Right forelimb (tissue), 1 donor: ENCODE data around the gene APCDD1L.
"Not testable (repeated sequence)": the region's sequence is repeated elsewhere in the genome, so short reads cannot be mapped to it uniquely, and the experiment has no call there.

Experiments used
- DNase-seq: peaks from one replicate; pipeline ENCODE4 v3.0.0-alpha.2; 2018

Gene APCDD1L

DNA sequence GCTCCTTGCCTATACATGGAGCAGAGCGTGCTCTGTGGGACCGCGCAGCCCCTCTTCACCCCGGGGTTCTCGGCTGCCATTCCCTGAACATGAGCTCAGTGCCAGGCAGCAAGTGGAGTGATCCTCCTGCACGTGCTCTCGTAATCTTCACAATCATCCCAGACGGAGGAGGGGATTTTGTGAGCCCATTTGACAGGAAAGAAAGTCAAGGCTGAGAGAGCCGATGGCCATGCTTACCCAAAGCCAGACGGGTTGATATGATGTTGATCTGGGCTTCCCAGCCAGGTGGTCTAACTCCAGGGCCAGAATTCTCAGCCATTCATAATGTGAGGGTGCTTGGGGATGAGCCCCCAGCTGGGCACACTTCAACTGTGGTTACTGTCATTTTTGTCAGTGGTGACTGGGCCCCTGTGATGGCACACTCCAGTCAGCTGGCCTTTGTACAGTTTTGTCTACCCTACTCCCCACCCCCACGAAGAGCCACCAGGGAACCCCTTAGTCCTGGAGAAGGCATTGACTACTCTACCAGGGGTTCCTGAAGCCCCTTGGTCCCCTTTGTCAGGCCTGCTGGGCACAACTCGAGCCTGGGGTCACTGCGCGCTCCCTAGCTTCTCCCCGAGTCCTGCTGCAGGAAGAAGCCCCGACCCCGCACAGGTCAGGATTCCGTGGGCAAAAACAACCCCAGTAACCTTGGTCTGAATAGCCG lies 1.5 kb downstream of the APCDD1L start:
- no peak for DNase-seq

DNA sequence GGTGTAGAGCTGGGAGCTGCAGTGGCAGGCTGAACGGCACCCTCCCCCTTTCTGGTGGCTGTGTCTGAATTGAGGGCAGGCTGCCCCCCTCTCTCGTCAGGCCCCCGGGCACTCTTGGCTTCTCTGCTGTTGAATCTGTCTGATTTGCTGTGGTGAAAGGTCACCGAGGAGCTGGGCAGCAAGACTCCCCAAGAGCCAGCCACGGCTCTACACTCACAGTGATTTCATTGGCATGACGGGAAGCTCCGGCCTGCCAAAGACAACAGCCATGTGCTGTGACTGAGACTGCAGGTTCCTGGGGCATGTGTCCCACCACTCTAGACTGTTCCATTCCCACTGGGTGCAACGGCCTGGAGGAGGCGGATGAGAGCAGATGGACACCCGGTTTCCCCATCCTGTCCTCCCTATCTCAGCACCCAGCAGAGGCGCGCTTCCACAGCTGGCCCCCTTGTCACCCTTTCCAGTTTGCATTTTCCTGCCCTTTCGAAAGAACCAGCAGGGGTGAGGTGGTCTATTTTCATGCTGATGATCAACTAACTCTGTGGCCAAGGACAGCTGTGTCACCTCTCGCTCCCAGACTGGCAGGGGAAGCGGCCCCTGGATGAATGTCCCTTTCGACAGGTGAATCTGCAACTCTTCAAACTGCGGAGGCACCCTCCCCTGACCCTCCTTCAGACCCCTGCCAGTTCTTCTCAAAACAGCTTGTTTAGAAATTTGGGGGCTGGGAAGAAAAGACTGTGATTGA lies 2.2 kb downstream of the APCDD1L start:
- DNase-seq: no peak

DNA sequence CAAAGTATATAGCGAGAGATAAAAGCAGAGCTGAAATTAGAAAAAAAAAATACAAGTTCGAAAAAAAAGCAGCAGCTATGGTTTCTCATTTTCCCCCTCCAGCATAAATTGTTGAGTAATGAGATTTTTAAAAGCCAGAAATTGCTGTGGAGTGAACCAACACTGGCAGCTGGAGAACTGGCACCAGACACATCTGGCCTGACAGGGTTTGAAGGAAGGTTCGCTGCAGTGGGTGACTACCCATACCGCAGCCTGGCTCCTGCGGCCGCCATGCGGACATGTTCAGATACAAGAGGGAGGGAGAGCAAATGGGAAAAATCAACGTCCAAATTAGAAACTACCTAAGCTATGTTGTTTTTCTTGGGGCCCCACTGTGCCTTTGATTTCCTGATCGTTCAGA lies 3.3 kb downstream of the APCDD1L start:
- DNase-seq: no peak

DNA sequence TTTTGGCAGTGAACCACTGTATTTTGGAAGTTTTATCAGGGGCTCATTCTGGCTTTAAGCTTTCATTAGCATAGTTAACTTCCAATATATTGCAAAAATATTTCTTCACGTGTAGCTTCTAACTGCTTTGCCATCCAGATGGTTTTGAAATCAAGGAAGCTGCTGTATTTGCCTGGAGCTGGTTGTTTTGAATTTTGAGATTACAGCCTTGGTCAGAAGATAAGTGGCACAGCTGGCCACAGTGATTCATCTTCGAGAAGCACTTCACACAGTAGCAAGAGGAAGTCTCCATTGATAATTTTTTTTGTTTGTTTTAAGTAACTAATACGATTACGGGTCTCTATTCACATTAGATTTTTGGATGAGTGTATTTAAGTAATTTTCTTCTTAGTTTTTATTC lies 3.8 kb downstream of the APCDD1L start:
- DNase-seq: no peak

DNA sequence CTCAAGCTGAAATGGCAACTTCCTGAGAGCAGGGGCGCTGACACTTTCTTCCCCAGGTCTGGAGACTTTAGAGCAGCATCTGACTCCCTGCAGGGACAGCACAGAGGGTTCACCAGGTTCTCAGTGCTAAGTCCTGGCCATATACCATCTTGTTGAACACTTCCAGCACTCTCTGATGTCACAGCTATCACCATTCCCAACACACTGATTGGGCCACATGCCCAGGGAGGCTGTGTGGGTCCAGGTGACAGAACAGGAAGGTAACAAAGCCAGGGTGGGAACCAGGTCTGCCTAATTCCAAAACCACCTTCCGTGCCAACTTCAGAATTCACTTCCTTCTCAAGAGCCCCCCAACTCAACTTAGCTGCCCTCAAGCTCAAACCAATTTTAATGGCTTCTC lies 4.3 kb downstream of the APCDD1L start:
- DNase-seq: no peak

DNA sequence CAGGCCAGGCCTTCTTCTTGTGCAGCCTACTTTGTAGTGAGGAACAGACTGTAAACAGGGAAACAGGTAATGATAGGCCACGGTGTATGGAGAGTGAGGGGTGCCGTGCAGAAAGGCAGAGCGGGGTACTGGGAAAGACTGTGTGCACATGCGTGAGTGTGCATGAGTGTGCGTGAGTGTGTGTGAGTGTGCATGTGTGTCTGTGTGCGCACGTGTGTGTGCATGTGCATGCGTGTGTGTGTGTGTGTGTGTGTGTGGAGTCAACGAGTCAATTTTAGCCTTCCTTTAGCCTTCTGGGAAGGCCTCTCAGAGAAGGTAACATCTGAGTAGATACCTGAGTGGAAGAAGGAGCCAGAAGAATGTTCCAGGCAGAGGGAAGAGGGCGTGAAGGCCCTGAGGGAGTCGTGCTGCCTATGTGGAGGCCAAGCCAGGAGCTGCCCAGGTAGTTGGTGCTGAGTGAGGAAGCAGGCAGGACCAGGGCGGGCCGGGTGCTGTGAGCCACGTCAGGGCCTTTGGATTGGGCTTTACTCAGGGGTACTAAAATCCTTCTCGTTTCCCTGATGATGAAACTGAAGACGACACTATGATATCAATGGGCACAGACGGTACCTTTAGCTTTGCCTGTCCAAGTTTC lies 6.3 kb downstream of the APCDD1L start:
- no peak for DNase-seq

DNA sequence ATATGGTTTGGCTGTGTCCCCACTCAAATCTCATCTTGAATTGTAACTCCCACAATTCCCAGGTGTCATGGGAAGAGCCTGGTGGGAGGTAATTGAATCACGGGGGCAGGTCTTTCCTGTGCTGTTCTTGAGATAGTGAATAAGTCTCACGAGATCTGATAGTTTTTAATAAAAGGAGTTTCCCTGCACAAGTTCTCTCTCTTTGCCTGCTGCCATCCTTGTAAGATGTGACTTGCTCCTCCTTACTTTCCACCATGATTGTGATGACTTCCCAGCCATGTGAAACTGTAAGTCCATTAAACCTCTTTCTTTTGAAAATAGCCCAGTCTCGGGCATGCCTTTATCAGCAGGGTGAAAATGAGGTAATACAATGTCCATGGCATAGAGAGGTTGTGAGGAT lies 8.2 kb downstream of the APCDD1L start:
- DNase-seq: not testable (repeated sequence)

DNA sequence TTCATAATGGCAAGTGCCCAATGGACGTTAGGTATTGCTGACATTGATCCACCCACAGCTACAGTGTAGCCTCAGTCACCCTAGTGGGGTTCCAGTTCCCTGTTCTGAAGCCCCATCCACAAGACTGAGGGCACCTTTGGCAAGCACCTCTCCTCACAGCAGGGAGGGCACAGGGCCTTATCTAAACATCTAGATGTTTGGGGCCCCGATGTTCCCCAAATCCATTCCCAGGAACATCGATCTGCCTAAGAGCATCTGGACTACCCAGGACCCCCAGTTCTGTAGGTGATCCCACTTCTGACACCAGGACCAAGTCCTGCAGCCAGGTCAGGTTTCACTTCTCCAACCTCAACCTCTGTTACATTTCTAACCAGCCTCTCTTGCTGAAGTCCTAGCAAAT lies 10.6 kb downstream of the APCDD1L start:
- DNase-seq: no peak

DNA sequence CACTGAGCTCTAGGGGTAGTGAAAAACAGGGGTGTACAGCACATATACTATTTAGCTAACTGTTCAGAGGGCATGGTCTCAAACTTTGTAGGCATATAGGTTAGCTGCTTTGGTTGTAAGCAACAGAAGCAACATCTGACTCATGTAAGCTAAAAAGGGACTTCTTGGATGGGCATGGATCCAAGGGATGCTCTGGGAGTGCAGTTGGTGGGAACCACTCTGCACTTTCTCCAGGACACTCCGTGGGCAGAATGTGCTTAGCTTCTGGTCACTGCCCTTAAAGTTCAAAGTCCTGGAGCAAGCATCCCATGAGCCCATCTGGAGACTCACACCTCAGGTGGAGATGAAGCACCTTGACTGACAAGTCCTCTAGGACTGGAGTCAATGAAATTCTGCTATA lies 11.5 kb downstream of the APCDD1L start:
- DNase-seq: no peak

DNA sequence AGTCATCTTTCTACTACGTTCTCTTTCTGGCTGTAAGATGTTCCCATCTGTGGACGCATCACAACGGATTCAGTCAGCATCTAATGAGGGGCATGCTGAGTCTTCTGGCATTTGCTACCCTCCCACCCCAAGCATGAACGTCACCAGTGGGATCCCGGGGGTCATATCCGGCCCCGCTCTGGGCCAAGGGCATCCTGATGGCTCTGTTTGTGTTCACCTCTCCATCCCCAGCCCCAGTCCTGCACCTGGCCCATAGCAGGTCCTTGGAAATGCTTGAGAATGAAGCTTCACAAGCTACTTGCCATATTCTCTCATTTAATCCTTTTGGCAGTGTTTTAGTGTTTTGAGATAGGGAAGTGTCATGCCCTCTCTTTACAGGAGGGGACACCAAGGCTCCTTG lies 14.9 kb downstream of the APCDD1L start:
- no peak for DNase-seq

DNA sequence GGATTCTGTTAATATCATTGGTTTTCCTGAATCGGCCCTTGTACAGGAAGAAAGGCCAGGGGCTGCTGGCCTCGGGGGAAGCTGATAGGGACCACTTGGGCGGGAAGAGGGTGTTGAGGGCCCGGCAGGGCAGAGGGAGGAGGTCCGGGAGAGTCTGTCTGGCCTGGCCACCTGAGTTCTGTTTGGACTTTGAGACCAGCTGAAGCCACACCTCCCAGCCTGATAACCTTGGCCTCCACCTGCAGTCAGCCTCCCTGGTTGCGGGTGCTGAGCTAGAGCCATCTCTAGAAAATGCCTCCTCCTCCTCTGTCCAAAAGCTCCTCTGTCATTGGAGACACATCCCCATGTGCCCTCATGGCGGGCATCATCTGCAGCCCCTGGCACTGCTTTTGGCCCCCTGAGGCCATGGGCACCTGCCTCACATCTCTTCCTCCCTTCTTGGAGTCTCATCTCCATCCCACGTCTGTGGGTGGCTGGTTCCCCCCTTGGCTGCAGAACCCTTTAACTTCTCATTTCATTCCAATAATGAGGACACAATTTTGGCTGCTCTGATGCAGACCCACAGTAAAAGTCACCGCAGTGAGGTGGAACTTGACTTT lies 16.6 kb downstream of the APCDD1L start:
- no peak for DNase-seq

DNA sequence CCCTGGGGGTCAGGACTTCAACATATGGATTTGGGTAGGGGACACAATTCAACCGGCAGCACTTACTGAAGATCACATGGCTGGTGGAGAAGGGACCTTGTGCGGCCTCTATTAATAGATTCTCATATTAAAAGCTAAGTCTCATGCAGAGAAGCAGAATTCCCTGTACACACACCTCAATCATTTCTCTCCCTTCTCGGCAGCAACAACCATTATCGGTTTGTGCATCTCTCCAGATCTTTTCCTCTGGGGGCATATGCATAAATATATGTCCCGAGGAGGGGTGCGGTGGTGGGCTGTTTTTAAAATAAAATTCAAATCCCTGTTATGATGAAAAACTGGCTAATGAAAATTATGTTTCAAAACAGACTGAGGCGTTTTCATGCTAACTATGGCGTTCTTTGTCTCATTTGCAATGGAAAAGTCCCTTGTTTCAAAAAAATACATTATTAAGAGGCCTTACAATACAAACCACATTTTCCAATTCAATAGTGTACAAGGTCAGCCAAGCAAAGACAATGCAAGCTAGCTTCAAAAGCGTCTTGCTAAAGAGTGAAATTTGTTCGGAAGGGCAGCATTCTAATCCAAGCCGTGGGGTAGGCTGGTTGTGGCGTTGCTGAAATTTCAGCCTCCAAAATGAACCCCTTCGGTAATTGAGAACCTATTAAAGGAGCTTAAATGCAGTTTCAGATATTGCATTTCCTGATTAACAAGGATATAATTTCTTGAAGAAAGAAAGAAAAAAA lies 17.3 kb downstream of the APCDD1L start:
- DNase-seq: no peak

DNA sequence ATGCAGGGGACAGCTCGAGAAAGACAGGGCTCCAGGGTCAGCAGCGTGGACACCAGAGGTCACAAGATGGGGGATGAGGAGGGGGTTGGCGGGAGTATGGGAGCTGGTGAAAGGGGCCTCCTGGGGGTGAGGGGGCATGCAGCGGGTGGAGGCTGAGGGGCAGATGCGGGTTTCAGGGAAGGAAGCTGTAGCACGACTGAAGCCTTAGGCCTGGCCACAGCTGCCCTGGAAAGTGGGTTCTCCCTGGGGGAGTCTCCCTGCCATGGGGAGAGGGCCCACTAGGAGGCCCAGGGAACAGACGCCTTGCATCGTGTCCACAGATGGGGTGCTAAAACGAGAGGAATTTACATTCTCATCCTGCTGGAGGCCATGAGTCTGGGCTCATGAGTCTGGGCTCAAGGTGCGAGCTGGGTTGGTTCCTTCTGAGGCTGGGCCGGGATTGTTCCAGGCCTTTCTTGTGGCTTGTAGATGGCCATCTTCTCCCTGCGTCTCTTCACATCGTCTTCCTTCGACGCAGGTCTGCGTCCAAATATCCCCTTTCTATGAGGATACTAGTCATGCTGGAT lies 18.0 kb downstream of the APCDD1L start:
- no peak for DNase-seq

DNA sequence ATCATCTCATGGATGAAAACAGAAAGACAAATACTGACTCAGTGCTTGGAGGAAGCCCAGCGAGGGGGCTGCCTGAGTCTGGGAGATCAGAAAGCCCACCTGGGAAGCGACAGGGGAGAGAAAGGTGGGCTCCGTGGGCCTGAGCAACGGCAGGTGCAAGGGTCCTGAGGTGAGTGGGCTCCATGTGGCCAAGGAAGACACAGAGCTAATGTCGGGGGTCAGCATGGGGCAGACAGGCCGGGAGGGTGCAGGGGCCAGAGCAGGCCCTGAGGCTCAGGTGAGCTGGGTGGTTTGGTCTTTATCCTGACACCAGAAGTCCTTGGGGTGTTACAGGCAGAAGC lies 18.8 kb downstream of the APCDD1L start:
- no peak for DNase-seq

DNA sequence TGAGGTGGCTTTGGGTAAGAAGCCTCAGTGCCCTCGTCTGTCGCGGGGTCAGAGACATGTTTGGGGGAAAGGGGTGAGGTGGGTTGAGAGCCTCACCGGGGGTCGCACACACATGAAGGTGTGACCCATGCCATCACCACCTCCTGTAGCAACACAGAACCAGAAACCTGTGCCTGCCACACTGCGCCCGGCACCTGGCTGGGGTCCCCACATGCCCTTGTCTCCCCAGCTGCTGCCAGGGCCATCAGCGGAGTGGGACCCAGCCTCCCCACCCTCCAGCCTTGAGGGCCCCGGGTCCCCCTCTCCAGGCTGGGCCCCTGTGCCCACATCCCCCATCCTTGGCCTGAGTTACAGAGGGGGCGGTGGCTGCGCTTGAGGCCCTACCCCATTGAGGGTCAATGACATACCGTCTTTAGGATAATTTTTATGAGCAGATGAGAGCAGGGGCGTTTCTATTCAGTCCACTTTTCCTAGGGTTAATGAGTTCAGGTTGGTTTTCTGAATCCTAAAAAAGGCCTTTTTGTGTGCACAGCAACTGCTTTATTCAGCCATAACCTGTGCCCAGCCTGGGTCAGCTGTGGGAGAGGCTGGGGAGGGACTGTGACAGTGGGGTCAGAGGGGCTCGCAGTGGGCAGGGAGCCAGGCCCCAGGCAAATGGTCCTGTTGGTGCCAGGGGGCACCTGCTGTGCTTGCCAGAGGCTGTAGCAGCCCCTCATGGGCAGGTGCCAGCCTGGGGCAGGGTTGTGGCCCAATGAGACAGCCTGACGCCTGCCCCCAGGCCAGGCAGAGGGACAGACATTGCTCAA lies 19.4 kb downstream of the APCDD1L start:
- no peak for DNase-seq

DNA sequence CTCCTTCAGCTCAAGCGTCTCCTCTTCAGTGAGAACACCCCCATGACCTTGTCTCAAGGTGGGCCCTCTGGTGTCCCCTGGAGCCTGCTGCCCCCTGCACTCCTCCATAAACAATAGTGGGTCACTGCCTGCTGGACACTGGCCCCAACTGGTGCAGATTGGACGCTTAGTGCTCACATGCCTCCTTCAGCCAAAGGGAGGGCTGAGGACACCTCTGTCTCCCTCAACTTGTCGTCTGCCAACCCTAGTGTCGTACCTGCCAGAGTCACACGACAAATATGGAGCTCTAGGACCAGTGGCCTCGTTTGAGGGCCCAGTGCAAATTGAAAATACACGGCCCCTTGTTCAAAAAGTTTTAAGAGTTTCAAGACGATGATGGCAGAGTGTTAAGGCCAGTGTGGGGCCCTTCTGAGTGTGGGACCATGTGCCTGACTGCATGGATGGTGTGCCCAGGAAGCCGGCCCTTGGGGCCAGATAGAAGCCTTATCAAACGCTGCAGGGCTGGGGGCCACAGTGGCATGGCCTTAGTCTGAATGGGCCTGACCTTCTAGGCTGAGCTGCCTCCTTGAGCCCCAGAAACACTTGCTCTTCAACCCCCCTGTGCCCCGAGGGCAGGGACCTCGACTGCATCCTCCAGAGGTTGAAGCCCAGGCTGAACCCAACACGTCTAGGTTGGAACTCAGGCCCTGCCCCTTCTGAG lies 20.1 kb downstream of the APCDD1L start:
- no peak for DNase-seq

DNA sequence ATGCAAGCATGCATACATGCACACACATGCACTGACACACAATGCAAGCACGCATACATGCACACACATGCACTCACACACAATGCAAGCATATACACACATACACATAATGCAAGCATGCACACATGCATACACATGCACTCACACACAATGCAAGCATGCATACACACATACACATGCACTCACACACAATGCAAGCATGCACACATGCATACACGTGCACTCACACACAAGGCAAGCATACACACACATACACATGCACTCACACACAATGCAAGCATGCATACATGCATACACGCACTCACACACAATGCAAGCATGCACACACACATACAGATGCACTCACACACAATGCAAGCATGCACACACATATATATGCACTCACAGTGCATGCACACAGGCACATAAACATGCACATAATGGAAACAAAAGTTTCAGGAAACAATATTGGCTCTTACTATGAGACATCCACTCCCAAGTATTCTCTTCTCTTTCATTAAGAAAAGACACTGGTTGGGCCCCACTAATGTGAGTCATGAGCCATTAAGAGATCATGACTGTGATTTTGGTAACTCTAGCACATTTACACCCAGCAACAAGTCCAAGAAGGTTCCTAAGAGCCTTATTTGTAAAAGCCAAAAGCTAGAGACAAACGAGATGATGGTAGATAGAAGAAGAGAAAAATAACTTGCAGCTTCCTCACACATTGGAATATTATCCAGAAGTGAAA lies 22.2 kb downstream of the APCDD1L start:
- DNase-seq: no peak

DNA sequence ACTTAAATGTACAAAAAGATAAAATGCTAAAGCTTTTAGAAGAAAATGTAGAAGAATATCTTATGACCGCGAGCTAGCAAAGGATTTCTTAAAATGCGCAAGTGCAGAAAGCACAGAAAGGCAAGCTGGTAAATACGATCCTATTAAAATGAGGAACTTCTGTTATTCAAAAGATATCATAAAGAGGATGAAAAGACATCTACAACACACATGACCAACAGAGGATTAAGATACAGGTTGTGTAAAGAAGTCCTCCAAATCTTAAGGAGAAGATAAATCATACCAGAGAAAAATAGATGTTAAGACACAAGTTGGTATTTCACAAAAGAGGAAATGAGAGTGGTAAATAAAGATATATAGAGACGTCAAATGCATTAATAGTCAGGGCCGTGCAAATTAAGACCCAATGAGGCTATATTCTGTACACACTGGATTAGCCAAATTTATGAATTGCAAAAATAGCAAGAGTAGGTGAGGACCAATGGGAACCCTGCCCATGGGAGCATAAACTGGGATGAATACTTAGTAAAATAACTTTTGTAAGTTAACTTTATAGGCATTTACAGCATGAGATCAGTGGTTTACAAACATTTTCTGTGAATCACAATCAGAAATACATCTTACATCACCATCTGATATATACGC lies 23.0 kb downstream of the APCDD1L start:
- no peak for DNase-seq

DNA sequence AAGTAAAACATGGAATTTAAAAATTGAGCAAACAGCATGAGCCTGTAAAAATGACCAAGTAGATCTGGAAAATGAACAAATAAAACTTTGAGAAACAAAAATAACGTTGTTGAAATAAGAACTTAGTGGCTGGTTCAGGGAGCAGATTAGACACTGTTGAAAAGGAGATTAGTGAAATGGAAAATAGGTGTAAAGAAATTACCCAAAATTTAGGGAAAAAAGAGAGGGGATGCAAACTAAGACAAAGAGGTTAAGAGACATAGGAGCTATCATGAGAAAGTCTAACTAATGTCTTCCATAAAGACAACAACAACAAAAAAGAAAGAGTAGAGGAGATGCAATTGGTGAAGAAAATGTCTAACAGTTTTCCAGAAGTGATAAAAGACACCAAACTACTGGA lies 29.0 kb downstream of the APCDD1L start:
- DNase-seq: no peak

DNA sequence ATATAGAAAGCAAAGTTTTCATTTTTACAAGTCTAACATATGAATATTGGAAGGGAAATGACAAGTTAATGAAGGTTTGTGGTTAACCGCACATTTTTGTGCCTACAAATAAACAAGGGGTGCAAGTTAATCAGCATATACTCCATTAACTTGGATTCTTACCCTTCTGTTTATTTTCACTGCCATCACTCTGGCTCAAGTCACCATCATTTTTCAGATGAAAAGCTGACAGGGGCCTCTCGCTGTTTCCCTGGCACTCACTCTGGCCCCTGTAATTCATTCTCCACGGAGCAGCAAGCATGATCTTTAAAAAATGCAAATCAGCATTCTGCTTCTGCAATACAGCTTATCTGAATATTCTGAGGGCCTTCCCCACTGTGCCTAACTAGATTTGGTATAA lies 29.8 kb downstream of the APCDD1L start:
- no peak for DNase-seq
